NCI-H510A treated with DMSO at 0.1 percent for 48 hours (cell line): Measurements from ENCODE around the gene MBD3L5.
"Not testable (repeated sequence)": the region's sequence is repeated elsewhere in the genome, so short reads cannot be mapped to it uniquely, and the experiment has no call there.

ENCODE experiments used
- DNase-seq: peaks from one replicate; lab custom pipeline; 2025; lab: John Stamatoyannopoulos, UW

The MBD3L5 gene

DNA sequence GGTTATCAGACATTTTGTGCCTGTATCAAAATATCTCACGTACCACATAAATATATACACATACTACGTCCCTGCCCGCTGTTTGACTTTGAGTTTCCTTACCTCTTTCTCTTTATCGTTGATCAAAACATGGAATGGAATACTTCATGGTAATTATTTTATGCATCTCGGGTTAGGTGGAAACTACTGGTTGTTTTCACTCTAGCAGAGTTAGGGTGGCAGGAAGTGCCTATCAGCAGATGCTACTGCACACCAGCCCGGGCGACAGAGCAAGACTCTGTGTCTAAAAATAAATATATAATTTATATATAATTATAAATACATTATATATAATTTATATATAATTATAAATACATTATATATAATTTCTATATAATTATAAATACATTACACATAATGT, 22.5 kb downstream of the MBD3L5 start:
- not testable (repeated sequence) for DNase-seq

- DNase-seq, result not testable (repeated sequence)
Measured at GRCh38 chr19:7054635-7055368, 24.4 kb downstream of the MBD3L5 start.

- not testable (repeated sequence) for DNase-seq
Measured at GRCh38 chr19:7055679-7056078, 25.3 kb downstream of the MBD3L5 start.

- DNase-seq, result not testable (repeated sequence)
Measured at GRCh38 chr19:7056371-7056770, 26.0 kb downstream of the MBD3L5 start.

- DNase-seq, result not testable (repeated sequence)
Measured at GRCh38 chr19:7058576-7058975, 28.2 kb downstream of the MBD3L5 start, which contains the start of gene MBD3L3. Gene MBD3L3 (minus strand): TSS chr19:7058676. CDS start chr19:7058605, 71 bp downstream.

- not testable (repeated sequence) for DNase-seq
Measured at GRCh38 chr19:7059977-7060376, 29.6 kb downstream of the MBD3L5 start.

GRCh38 chr19:7063339-7063738, 33.0 kb downstream of the MBD3L5 start:
- DNase-seq, result no peak

- no peak for DNase-seq
Measured at GRCh38 chr19:7063764-7064418, 33.5 kb downstream of the MBD3L5 start.

DNA sequence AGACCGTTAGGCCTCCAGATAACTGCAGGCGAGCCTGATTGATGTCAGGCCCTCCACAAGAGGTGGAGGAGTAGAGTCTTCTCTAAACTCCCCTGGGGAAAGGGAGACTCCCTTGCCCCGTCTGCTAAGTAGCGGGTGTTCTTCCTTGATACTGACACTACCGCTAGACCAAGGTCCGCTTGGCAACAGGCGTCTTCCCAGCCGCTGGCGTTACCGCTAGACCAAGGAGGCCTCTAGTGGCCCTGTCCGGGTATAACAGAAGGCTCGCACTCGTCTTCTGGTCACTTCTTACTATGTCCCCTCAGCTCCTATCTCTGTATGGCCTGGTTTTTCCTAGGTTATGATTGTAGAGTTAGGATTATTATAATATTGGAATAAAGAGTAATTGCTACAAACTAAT, 36.7 kb downstream of the MBD3L5 start:
- DNase-seq, result not testable (repeated sequence)

GRCh38 chr19:7067716-7068115, 37.3 kb downstream of the MBD3L5 start:
- no peak for DNase-seq

GRCh38 chr19:7068599-7068998, 38.2 kb downstream of the MBD3L5 start:
- DNase-seq, result no peak

DNA sequence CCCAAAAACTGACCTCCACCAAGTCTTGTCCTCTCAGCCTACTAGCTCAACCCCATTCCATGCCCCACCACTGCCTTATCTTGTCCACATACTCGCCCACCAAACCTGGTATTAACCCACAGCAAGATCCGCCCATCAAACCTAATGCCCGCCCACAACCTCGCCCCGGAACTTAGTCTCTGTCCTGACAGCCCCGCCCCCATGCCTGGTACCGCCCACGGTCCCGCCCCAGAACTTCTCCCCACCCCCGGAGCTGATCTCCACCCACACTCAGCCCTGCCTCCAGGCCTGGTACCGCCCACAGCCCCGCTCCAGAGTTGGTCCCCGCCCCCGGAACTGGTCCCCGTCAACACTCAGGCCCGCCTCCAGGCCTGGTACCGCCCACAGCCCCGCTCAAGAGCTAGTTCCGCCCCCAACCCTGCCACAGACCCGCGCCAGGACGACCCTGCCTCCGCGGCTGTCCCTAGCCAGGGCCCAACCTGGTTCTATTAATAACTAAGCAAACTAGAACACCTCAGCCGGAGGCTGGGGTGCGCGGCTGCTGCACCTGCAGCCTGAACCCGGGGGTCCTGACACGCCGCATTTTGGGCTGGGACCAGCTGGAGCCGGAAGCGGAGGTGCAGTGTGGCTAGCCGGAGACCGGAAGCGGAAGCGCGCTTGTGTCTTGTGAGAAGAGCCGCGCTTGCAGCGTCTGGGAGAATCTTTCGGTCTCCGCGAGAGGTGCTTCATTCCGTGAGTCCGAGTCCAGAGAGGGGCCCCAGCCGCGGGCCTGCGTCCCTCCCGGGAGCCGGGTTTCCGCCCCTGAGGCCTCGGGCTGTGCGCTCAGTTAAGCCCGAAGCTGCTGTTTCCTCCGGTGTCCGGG, 38.9 kb downstream of the MBD3L5 start, which contains the start of gene ZNF557:
ZNF557 (plus strand) TSS at position 662 of the 862 bp plus-strand sequence. CDS start 5,372 bp downstream, outside the sequence.
- DNase-seq, result peak; percentile 58

DNA sequence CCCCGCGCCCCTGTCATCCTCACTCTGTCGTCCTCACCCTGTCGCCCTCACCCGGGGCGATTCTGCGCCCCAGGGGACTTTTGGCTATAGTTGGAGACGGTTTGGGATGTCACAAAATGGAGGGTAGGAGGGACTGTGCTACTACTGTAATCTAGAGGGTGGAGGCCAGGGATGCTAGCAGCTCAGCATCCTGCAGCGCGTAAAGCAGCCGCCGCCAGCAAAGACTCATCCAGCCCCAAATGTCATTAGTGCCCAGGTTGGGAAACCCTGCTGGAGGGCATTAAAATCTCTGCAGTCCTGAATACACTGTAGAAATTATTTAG, 39.5 kb downstream of the MBD3L5 start:
- no peak for DNase-seq

- no peak for DNase-seq
Measured at GRCh38 chr19:7072541-7072940, 42.2 kb downstream of the MBD3L5 start.

DNA sequence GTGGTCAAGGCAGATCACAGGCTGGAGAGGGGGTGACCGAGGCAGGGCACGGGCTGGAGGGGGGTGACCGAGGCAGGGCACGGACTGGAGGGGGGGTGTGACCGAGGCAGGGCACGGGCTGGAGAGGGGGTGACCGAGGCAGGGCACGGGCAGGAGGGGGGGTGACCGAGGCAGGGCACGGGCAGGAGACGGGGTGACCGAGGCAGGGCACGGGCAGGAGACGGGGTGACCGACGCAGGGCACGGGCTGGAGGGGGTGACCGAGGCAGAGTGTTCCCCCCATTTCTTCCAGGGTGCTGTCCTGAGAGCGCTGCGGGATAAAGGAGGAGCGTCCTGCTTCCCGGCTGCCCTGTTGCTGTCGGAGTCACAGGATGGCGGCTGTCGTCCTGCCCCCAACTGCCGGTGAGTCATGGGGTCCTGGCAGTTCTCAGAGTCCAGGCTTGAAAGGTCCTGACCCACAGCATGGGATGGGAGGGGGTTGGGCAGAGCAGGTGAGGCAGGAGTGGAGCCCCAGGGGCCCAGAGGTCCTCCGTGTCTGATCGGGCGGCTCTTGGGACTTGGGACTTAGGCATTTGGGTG, 44.4 kb downstream of the MBD3L5 start:
- DNase-seq, result no peak

GRCh38 chr19:7076151-7076550, 45.8 kb downstream of the MBD3L5 start:
- DNase-seq, result no peak

DNA sequence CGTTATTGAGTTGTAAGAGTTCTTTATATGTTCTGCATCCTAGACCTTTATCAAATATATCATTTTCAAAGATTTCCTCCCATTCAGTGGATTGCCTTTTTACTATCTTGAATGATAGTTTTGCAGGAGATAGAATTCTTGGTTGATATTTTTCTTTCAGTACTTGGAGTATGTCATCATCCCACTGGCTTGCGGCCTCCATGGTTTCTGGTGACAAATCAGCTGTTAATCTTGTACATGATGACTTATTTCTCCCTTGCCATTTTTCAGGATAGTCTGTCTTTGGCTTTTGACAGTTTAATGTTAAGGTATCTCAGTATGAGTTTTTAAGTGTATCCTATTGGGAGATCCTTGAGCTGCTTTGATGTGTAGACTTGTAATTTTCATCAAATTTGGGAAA, 47.6 kb downstream of the MBD3L5 start:
- no peak for DNase-seq
